22Rv1 (cell line): ENCODE results near the gene PRIMA1.

ENCODE experiments used
- ZFX ChIP-seq: fragments of 450-650 bp; IDR thresholded peaks from 2 replicates; pipeline ENCODE4 v1.6.1; 2017; ENCODE audit warnings: antibody characterized with exemption, borderline replicate concordance
- TF ChIP-seq, protein P1 (sequence below): fragments of 450-650 bp; IDR thresholded peaks from 2 replicates; pipeline ENCODE4 v1.5.1; 2017; ENCODE audit warnings: mild to moderate bottlenecking

GRCh38 chr14:93712079-93712837, 76.0 kb downstream of the PRIMA1 start:
- TF ChIP-seq, protein P1, sequence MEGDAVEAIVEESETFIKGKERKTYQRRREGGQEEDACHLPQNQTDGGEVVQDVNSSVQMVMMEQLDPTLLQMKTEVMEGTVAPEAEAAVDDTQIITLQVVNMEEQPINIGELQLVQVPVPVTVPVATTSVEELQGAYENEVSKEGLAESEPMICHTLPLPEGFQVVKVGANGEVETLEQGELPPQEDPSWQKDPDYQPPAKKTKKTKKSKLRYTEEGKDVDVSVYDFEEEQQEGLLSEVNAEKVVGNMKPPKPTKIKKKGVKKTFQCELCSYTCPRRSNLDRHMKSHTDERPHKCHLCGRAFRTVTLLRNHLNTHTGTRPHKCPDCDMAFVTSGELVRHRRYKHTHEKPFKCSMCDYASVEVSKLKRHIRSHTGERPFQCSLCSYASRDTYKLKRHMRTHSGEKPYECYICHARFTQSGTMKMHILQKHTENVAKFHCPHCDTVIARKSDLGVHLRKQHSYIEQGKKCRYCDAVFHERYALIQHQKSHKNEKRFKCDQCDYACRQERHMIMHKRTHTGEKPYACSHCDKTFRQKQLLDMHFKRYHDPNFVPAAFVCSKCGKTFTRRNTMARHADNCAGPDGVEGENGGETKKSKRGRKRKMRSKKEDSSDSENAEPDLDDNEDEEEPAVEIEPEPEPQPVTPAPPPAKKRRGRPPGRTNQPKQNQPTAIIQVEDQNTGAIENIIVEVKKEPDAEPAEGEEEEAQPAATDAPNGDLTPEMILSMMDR = no peak
- TF ChIP-seq ZFX = no peak
